Measurements from ENCODE around the gene RNU6-1.

Gene RNU6-1

DNA sequence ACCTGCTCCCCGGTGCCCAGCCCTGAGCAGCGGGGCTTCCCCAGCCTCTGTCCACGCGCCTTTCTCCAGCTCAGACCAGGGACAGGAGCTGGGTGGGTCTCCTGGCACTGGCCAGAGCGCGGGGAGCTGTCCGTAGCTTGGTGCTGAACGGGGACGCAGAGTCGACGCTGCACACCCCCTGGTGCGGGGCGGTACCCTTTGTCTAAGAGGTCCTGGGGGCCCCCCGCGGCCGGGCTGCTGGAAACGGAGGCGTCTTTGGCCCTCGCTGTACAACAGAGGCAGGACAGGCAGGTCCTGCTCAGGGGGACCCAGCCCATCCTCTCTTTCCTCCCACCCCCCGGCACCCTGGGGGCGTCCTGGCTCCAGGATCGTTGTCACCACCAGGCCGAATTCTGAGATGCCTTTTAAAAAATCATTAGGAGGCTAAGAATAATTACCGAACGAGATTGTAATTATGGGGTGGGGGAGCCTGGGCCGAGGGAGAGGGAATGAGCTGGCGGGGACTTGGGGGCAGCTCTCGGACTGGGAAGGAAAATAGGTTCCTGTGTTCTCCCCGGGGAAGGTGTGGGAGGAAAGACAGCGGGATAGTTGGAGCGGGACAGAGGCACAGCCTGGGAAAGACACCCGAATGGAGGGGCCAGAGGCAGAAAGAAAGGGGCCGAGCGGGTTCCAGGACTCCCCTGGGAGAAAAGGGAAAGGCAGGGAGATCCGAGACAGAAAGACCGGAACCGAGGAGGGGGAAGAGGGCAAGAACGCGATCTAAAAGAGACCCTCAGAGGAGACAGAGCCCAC, 18.7 kb downstream of the RNU6-1 start:
- DNase-seq: no peak

DNA sequence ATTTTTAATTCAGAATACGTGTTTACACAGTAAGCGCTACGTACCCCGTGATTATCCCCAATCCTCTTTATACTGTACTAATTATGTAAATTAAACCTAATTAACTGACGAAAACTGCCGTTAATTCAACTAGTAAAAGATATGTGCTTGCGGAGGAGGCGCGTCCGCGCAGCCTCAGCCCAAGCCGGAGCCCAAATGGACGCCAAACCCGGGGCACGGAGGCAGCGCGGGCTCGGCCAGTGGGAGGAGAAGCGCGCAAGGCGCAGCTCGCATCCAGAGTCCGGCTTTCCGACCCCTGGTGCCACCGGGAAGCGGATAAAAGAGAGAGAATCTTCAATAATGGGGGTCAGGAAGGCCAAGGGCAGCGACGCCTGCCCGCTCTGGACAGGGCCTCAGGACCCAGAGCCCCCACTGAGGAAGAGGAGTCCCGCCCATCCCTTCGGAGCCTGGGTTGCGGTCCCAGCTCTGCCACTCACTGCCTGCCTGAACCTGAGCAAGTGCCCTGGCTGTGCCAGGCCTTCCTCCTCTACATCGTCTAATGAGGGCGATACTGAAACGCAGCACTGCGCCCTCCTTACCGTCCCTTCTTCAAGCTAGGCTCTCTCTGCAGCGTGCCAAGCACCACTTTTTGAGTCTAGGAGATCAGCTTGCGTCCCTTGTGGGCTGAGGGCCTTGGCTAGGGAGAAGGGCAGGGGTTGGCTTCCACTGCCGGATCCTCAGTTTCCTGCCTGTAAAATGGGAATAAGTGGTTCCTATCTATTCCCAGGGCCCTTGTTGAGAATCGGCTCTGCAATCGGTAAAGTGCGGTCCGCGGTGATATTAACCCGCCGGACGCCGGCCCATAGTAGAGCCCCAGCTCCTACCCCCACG, 19.5 kb downstream of the RNU6-1 start:
- no peak for DNase-seq

DNA sequence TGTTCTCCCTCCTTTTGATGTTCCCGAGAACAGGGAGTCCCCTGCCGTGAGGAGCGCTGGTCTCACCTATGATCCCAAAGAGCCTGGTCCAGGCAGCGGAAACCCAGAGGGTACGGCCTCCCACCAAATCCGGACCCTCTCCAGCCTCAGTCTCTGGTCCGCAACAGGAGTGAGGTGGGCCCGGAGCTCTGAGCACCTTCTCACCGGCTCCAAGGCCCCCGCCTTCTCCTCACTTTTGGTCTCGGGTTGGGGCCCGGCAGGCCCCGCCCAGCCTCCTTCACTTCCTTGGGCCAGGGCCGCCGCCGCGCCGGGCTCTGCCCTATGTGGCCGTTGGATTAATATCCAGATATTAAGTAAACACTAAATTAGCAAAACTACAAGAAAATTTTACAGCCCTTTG, 20.2 kb downstream of the RNU6-1 start:
- DNase-seq: no peak

DNA sequence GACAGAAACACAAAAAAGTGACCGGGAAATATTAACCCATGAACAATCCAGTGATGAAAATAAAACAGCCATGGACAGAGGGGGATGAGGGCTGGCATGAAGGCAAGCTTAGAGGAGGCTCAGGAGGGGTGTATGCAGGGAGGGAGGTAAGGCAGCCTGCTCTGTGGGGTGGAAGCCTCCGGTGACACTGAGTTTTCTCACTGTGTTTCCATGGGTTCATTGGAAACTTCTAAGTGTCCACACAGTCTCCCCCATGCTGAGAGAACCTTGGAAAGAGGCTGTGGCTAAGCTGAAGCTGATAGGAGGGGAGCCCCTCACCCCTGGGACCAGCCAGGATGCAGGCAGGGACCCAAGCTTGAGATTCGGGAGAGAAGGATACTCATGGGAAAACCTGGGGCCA, 21.4 kb downstream of the RNU6-1 start:
- no peak for DNase-seq

DNA sequence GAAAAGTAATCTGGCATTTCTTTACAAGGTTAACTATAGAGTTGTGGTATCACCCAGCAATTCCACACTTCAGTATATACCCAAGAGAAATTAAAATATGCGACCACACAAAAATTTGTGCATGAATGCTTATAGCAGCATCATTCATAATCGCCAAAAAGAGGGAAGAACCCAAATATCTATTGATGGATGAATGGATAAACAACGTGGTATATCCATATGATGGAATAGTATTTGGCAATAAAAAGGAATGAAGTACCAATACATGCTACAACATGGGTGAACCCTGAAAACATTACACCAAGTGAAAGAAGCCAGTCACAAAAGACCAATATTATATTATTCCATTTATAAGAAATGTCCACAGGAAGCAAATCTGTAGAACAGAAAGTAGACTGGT, 23.2 kb downstream of the RNU6-1 start:
- no peak for DNase-seq

DNA sequence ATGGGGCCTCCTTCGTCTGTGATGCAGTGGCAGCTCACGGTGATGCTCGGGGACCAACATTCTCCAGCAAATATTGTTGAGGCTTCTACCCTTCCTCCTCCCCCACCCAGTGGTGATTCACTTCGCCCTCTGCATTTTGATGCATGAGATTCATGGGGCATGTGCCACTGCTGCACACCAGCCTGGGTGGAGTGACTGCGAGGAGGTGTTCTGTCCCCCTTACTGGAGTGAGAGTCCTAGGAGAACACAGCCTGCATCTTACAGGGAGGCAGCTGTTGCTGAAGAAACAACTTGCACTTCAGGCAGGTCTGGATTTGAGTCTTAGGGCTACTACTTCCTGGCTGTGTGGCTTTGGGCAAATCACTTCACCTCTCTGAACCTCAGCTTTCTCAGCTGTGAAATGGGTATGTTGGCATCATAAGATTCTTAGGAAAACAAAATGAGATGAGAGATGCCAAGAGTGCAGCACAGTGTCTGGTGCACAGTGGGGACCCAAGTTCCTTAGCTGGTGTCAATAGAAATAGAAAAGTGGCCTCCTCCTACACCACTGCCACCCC, 24.7 kb downstream of the RNU6-1 start:
- no peak for DNase-seq

DNA sequence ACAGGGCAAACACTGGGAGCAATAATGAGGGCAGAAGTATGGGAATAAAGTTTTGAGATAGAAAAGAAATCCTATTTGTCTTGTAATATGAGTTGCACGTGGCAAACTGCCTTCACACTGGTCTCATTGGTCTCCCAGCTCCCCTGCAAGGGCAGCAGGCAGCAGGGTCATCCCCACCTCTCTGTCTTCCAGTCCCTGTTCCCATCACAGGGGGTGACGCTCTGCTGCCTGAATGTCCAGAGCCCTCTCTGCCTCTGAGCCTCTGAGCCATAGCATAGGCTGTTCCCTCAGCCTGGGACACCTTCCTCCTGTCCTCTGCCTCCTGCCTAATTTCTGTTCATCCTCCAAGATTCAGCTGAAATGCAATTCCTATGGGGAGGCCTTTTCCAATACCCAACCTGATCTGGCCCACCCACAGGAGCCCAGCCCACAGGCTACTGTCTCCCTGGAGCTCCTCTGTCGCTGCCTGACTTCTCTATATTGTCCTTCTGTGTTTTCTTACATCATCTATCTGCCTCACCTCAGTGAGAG, 26.7 kb downstream of the RNU6-1 start:
- no peak for DNase-seq

DNA sequence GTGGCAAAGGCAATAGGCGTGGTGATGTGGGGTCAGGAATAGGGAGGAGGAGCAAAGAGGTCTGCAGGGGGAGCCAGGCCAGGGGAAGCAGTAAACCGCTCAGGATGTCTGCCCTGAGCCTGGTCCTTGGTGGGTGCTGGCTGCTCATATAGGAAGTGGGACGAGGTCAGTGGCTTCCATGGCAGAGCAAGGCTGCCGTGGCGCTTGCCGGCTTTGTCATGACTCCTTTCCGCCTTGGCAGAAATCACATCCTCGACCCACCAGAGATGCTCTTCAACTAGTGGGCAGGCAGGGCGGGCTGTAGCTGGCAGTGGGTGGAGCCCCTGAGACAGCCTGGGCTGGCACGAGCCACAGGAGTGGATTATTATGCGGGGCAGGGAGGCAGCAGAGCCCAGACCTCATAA, 27.6 kb downstream of the RNU6-1 start:
- DNase-seq: no peak

DNA sequence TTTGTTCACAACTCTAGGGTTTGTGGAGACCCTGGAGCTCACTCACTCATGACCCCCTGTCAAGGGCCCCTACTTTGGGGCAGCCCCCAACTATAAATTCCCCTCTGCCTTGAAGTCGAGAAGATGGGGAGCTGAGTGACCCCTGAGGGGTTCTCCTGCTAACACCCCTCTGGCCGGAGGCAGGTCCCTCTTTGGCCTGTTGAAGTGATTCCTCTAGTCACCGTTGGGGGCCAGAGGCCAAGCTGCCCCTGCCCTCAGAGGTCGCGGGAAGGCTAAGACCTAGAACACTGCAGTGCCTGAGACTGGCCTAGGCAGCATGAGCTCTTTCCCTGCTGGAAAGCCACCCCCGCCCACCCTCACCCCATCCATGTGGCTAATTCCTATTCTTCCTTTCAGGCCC, 30.0 kb downstream of the RNU6-1 start:
- no peak for DNase-seq

DNA sequence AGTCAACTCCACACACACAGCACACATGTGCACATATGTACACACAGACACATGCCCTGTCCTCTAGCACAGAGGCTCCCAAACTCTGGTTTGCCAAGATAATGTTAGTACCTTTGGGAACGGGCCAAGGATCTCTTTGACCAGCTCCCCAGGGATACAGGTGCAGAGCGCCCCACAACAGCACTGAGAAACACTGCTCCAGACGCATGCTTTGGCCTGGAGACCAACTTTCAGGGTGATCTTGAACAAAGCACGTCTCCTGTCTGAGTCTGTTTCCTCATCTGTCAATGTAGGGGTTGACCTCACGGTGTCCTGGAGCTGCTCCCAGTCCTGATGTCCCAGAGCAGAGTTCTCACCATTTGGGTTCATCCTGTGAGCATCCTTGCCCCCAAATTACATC, 30.4 kb downstream of the RNU6-1 start:
- no peak for DNase-seq

DNA sequence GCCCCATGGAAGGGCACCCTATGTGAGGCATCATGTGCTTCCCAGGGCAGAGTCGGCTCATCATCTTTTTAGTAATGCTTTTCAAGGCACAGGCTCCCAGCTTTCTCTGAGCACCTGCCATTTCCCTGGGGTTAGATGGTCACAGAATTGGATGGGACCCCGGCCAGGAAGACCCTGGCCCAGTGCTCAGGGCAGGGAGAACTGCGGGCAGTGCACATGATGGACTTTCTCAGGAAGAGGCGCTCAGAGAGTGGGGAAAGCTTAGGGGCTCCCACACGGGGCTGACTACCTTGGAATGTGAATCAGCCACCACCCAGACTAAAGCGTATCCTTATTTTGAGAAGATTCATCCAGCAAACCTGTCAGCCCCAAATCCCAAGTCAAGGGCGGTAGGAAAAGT, 31.0 kb downstream of the RNU6-1 start:
- no peak for DNase-seq

DNA sequence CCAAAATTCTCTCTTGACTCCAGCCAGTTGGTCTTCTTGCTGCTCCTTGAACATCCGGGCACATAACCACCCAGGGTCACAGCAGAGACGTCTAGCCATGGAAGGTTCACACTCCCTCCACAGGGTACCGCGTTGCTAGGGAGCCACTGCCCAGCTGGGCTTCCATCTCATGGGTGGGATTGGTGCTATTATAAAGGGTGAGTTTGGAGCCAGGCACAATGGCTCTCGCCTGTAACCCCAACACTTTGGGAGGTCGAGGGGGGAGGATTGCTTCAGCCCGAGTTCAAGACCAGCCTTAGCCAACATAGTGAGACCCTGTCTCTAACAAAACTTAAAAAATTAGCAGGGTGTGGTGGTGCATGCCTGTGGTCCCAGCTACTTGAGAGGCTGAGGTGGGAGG, 32.0 kb downstream of the RNU6-1 start:
- no peak for DNase-seq

DNA sequence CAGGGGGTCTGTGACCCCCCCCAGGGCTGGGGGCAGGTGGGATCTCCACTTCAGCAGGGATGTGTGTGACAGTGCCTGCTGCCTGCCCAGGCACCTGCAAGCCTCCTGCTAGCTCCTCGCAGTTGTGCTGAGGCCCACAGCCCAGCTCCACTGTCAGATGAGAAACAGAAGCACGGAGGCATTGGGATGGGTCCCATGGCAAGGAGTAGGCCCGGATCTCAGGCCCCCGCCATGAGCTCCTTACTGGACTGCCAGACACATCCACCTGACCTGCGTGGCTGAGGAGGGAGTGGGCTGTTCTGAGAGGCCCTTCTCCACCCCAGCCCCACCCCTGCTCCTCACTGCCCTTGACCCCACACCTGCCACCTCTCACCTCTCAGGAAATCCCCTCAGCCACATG, 32.7 kb downstream of the RNU6-1 start:
- DNase-seq: no peak

DNA sequence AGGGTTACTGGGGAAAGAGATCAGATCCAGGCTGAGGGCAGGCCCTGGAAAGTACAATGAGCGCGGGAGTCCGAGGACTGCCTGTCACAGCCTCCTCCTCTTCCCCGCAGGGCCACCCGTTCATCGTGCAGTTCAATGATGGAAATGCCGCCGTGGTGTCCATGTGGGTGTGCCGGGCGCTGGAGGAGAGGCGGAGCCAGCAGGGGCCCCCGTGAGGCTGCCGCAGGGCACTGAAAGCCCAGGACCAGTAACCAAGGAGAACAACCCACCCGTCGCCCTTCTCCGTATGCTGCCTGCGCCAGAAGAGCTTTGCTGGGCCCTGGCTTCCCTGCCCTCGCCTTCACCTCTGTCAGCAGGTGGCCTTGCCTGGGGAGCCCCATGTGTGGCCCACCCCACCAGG, 33.3 kb downstream of the RNU6-1 start:
- DNase-seq: no peak

DNA sequence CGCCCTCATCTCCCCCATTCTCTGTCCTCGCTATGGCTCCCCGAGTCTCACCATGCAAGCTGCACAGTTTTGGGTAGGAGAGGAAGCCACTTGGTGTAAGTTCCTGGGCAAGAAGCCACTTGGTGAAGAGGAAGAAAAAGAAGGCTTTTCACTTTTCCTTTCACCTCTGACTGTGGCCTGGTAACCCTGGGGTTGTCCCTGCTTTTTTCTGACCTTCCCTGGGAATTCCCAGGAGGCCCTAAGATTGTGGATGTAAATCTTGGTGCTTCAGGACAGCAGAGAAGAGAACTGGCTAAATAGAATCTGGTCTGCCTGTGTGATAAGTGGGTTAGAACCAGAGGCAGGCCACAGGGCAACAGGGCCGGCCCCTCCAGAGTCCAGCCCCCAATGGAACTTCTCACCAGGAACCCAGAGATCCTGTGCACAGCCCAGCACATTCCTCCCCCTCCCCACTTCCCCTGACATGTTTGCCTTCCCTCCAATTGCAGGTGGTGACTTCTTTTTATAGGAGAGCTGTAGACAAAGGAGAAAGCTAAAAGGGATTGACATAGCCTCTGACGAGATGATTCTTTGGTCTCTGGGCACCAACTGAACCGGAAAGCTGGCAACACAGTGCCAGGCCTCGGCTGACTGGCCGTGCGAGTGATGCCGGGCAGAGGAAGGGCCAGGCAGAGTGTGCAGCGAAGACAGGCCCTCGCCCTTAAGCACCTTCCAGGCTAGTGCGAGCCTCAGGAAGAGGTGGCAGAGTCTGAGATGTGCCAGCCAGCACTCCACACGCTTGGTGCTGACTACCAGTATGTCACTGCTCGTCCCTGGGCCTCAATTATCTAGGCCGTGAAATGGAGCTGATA, 34.0 kb downstream of the RNU6-1 start:
- no peak for DNase-seq

DNA sequence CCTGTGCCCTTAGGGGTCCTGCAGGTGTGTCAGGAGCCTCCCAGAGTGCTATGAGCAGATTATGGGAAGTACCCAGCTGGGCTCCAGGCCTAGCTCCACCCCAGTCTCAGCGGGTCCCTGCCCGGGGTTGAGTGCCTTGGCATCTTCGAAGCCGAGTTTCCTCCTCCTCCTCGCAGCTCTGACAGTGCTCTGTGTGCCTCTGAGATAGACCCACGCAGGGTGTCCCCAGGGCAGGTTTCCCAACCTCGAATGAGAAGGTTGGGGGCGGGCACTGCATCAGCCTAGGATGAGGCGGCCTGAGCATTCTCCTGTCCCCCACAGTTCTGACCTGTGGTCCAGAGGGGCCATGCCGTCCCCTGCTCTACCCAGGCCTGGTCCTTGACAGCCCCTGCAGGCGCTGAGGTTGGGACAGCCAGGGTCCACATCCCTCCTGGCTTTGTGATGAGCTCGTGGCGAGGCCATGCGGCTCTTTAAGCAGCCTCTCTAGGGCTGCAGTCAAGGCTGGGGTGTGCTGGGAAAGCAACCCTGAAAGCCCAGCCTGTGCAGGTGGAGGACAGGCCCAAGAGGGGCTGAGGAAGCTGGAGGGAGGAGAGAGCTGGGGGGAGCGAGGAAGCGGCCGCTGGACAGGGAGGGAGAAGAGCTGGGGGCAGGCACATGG, 34.7 kb downstream of the RNU6-1 start:
- no peak for DNase-seq

DNA sequence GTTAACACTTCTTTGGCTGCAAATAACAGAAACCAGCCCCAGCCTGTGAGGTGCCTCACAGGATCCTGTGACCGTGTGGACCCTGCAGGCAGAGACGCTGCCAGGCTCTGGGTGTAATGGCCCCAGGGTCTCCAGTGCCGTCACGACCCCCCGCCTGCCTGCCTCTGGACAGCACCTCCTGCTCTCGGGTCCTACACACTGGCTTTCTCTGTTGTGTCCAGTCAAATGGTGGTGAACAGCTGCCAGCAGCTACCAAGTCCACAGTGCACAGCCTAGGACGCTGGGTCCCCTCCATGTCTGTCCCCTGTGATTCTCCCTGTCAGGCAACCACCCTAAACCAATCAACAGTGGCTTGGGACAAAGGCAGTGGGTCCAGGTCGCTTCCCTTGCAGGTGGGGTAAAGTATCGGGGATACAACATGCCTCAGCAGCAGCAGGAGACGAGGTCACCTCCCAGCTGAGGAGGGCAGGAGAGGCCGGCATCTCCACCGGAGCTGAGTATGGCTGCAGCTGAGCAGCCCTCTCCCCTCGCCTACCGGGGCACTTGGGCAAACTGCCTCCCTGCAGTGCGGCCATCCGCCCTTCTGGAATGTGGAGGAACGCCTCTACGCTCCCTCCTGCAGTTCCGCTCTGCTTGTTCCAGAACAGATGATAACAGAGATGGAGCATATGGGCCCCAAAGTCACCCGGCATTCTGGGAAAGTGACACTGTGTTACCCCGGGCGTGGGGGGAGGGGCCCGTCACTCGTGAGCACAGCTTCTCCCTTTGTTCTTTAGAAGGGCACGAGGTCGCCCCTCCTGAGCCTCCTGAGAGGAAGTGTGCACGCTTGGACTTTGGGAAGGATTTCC, 35.6 kb downstream of the RNU6-1 start:
- DNase-seq: no peak

DNA sequence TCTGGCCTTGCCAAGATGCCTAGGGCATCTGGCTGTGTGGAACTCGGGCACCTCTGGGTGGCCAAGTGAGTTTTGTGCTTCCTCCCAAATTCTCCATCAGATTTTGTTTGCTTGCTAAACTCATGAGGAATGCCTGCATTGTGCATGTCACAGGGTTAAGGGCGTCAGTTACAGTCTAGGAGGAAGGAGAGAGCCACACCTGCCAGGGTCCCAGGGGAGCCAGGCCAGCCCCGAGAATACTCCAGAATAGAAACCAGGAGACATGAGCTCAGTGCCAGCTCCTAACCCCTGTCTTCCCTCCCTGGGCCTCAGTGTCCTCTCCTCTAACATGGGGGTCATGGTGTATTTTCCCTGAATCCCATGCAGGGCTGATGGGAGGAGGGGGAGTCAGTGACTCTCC, 36.5 kb downstream of the RNU6-1 start:
- no peak for DNase-seq

DNA sequence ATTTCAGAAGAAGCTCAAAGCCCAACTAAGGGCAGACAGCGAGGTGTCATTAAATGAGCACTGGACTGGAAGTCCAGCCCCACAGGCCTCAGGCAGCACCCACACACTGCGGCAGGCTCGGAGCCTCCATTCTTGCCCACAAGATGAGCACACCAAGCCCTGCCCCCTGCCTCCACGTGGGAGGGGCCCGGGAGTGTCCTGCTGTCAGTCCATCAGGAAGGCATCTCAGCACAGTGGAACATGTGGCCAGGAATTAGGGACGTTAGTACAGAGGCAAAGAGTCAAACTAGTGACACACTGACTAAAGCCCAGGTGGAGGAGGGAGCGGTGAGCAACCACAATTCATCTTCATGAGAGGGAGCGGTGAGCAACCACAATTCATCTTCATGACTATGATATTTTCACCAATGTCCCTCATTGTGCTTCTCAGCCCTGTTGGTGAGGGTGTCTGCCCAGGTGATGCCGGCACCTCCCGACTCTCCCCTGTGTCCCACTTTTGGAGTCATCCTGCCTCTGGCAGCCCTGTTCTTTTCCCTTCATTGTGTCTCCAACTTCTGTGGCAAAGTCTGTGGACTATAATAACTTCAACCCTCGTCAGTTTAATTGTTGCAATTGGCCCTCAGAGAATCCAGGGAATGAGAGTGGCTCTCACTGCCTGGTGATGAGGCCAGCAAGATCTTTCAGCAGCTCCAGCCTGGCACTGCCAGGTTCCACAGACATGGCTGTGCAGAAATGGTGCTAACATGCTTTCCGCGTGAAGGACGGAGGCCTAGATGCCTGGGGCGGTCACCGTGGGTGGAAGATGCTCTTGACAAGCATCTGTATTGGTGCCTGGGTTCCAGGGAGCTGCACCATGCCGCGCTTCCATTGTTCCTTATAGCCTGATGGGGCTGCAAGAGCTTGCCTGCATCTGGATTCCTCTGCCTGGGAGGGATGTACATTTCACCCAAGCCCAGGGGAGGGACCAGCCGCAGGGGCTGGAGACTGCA, 37.6 kb downstream of the RNU6-1 start:
- no peak for DNase-seq

DNA sequence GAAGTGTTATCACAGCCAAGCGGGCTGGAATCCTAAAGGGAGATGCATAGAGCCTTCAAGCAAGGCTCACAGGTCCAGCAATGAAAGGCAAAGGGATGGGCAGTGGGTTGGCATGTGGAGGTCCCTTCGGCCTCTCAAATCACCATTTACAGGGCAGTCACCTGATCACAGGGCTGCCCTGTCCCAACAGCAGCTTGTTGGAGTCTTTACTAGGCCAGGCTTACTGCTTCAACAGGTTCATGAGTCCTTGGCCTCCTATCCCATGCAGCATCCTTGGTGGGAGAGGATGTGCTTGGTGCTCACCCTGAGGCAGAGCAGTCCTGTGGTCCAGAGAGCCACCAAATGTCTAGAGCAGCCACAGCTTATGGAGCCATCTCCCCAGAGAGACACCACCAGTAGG, 38.7 kb downstream of the RNU6-1 start:
- DNase-seq: no peak
